Hematopoietic multipotent progenitor cell (in vitro differentiated cells): ENCODE data around the gene ZC3H12A. TPM values are rescaled to one million over a fixed set of nuclear protein-coding genes. Genes with fewer than 3 reads are reported as not detected.

Source experiments
- DNase-seq, 3 donors: peaks; one replicate each; pipeline ENCODE4 v3.0.0-alpha.2; 2011 to 2015; ENCODE audit warnings: low read depth in 2 of 3, low spot score in 2 of 3
- total RNA-seq: library from RNA; depleted of rRNA; stranded (reverse); fragments of >200 nt; gene quantifications from one replicate; pipeline ENCODE4 v1.2.3, GENCODE V29; 2012

ZC3H12A gene
- total RNA-seq: 21.3 TPM

DNA sequence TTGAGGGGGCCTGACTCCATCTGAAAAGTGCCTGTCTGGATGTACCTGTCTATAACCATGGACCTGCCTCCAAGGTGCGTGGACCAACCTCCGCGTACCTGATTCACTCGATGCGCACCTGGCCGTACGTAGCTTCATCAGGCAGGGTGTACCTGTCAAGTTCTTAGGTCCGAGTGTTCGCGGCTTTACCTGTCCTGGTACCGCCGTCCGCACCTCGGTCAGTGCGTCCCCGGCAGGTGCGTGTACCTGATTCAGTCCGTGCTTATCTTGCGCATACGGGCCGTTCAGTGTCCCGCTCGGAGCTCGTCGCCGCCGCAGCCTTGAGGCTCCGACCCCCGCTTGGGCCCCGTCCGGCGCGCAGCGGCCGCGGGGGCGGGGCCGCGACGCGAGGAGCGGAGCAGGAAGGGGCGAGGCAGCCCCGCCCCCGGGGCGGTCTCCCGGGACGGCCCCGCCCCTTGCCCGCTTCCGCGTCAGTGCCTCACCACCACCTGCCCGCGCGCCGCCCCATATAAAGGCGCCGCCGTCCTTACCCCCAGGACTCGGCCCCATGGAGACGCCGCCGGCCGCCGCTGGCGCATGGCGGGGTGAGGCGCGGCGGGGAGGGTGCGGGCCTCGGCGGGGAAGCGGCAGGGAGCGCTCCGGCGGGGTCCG is at the start of gene ZC3H12A:
Gene ZC3H12A, plus strand, starts transcription at position 535 of the 651 bp plus-strand sequence. CDS start 917 bp downstream, outside the sequence.
- peak; percentile 92 to 95 (median 93) for DNase-seq

DNA sequence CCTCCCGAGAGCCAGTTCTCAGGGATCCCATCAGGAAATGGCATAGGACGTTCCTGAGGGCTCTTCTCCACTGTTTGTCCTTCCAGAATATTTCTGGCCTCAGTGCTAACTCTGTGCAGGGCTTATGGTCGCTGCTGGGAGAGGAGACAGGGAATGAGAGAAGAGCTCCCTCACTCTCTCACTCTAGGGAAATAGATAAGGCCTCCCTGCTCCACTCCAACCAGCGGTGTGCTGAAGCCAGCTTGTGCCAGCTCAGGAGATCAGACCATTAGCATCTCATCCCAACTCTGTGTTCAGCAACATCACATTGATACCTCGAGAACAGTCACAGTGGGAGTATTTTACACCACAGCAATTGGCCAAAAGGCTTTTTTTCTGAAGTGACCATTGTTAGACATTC is 49.2 kb upstream of the ZC3H12A start:
- DNase-seq: no peak

DNA sequence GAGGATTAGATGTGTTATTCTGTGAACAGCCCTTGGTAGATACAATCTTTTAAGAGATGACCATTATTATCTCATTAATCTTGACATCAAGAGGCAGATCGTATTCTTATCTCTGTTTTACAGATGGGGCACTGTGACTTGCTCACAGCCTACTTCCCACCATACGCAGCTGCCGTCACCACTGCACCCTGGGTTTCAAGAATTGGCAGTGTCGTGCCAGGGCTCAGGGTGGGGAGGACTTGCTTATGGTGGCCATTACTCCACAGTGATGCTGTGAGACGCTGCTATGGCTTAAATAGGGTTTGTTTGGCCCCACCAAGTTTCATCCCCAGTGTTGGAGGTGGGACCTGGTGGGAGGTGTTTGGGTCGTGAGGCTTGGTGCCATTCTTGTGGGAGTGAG is 45.4 kb upstream of the ZC3H12A start:
- peak in 1 of 3 donors; percentile 7 for DNase-seq

DNA sequence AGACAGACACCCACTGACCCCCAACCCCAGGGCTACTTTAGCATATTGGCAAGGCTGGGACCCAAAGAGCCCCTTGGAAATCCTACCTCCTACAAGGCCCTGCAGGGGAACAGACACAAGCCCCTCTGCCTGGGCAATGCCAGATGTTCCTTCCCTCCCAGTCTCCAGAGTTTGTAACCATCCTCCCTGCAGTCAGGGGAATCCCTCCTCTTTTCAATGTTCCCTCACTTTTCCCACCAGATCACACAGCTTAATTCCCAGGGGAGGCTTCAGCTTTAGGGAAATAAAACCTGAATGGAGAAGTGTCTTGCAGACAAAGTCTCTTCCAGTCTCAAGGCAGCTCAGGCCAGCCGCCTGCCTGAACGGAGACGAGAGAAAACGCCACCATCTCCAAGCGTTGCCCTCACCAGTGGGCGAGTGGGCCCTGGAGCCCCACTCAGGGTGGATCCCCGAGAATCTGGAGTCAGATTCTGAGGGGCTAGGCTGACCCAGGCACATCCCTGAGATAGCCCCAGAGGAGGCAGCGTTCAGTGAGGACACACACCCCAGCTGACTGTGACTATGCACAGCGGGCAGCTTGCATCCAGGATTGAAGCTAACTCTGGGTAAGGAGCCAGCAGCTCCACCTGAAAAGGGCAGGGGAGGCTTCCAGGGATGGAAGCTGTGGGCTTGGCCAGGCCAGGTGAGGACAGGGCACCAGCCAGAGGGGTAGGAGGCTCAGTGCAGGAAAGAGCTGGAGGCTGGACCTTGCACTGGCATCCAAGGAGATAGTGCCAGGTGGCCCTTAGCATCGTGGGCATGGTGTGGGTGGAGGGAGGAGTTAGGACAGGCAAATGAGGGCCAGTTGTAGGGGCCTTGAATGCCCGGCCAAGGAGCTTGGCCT is 44.0 kb upstream of the ZC3H12A start:
- DNase-seq: no peak

DNA sequence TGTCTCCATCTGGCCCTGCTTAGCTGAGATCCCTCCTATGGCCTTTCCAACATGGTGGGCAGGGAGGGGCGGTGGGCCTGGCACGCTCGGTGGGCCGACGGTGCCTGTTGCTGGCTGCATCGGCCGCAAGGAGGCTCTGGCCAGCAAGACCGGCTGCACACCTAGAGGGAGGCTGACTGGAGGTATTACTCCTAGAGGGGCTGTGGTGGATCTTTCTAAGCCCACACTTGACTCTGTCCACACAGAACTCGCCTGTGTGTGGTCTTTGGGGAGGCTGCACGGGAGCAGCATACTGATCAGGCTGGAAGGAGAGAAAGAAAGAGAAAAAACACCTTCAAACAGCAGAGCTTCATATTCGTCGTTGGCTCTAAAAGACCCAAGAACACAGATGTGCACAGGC is 41.7 kb upstream of the ZC3H12A start:
- no peak for DNase-seq

DNA sequence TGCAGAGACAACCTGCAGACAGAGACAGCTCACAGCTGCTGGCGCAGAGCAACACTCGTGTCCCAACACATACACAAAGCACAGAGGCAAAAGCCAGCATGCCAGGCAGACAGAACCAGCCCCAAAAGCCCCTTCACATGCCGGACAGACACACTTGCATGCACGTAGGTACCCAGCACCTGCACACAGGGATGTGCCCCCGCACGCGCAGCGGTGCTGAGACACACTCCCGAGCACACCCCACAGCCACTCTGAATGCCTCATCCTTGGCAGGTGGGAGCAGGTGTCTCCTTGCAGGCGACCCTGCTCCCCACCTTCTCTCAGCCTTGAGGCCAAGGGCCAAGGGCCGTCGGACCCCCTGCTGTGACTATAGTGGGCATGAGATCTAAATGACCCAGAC is 41.2 kb upstream of the ZC3H12A start:
- DNase-seq: no peak

DNA sequence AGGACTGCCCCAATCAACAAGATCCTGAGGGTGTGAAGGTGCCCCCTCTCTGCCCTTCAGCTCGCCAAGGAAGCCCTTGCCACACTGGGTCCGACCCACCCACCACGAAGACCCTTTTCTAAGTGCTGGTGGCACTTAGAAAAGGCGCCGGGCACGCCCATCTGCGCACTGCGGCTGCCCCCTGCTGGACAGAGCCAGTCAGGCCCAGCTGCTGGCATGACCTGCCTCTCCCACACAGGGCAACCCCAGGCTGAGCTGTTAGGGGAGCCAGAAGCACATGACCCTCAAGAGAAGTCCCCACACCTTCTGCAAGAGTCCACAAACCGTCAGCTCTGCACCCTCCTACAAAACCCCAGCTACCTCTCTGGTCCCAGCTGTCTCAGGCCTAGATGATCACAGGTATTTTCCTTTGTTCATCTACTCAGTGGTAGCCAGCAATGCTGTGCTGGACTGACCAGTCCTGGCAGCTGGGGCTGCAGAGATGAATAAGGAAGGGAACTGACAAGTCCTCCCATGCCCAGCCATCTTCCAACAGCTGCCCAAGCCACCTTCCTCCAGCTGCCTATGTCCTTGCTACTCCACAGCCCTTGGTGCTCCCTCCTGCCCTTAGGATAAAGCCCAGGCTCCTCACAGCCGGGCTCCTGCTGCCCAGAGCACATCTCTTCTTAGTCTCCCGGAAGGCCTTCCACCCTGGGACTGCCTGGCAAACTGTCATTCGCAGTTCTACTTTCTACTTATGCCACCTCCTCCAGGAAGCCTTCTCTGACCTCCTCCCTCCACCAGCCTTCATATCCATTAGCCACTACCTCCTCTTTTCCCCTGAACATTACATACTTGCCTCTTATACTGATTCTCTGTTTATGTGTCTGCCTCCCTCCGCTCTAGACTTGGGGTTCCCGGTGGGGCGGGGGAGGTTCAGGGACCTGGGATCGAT is 39.8 kb upstream of the ZC3H12A start:
- peak; percentile 23 to 73 (median 60) for DNase-seq

DNA sequence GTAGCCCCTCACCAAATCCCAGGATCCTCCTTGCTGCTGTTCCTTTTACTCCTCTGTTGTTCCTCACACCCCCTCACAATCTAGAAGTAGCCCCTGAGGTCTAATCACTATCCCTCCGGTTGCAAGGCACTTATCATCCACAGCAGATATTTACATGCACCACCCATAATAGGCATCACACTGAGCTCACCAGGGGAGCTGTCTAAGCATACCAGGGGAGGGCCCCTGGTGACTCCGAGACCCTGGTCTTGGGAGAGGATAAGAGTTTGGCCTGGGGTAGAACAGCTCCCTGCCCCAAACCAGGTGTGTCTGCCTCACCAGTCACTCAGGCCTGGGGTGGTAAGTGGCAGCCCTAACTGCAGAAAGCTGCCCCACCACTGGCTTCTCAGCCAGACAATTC is 37.3 kb upstream of the ZC3H12A start:
- DNase-seq: no peak

DNA sequence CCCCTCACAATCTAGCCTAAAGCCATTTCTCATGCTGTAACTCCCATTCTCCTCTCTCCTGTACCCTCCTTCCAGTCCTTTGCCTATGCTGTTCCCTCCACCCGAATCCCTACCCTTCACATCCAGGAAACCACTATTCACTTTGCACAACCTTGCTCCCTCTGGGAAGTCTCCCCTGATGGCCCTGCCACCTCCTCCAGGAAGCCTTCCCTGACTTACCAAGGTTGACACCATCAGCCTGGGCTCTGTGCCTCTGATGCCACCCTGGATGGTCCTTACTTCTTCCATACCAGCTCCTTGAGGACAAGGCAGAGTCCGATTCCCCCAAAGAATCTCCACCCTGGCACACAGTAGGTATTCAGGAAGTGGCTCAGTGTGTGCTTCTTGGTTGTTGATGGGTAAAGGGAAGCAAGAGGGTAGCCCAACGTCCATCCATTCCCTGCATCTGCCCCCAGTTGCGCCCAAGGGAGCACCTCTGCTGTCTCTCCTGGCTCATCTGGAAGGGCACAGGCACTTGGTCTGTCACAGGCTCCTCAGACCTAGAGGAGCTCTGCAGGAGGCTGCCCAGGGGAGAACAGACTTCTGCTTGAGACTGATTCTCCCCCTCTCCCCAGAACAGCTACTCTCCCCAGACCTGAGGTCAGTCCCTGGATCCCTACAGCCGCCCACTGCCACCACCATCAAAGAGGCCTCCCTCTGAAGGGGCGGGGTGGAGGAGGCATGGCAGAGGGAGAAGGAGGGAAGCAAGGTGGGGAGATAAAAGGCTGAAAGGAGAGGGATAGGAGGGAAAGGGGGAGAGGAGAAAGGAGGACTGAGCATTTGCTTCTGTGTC is 36.1 kb upstream of the ZC3H12A start:
- DNase-seq: no peak

DNA sequence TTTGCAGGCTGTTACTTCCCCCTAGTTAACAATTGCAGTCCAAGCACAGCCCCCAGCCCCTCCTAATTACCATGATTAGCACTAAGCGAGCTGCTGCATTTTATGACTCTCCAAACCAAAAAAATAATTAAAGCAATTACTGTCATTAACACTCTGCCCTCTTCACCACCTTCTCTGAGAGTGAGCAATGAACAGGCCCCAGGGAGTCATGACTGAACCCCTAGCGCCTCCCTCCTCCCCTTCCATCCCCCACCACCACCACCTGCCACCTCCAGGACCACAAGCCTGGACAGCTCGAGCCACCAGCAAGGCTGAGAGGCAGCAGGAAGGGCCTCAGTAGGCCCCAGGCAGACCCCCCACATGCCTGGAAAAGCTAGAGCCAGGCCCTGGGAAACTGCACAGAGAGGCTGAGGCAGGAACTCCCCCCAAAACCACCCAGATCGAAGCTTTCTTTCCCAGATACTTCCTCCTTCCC is 35.5 kb upstream of the ZC3H12A start:
- no peak for DNase-seq

DNA sequence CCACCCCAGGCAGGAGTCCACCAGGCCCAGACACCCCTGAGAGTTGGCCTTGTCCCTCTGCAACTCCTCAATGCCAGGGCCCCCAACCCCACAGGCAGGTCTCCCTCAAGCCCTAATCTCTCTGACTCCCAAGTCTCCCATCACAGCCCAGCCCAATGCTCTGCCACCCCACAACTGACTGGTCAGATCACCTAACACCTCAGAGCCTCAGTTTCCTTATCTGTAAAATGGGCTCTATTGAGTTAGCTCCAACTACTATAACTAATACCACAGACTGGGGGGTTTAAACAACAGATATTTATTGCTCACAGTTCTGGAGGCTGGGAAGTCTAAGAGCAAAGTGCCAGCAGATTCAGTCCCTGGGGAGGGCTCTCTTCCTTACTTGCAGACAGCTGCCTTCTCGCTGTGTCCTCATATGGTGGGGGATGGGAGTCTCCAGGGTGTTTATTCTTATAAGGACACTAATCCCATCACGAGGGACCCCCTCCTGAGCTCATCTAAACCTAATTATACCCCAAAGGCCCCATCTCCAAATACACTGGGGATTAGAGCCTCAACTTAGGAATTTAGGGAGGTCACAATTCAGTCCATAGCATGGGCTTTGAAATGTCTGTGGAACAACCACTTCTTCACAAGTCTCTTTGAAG is 34.9 kb upstream of the ZC3H12A start:
- no peak for DNase-seq

DNA sequence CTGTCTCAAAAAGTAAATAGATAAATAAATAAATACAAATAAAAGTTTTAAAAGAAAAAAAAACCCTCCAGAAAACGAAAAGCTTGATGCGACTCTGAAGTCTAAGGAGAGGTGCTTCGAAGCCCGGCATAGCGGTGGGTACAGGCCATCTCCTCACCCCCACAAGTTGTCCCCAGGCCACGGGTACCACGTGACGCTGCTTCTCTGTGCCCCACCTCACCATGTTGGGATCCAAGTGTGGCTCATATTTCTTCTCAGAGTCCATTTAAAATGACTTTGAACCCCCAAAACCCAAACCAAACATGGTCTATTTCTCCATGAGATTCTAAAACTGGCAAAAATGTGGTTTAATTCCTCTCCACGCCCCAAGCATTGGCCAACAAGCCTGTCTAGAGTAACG is 32.9 kb upstream of the ZC3H12A start:
- DNase-seq: no peak

DNA sequence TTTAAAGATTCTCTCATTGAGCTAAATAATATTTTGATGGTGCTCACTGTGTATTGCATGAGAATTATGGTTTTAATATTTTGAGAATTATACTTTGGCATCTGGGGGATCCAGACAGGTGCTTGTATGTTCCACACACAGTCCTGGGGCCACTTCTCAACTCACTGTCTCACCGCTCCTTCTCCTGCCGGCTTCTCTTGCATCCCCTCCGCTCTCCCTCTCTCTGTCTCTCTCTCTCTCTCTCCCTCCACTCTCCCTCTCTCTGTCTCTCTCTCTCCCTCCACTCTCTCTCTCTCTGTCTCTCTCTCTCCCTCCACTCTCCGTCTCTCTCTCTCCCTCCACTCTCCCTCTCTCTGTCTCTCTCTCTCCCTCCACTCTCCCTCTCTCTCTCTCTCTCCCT is 32.2 kb upstream of the ZC3H12A start:
- no peak for DNase-seq

DNA sequence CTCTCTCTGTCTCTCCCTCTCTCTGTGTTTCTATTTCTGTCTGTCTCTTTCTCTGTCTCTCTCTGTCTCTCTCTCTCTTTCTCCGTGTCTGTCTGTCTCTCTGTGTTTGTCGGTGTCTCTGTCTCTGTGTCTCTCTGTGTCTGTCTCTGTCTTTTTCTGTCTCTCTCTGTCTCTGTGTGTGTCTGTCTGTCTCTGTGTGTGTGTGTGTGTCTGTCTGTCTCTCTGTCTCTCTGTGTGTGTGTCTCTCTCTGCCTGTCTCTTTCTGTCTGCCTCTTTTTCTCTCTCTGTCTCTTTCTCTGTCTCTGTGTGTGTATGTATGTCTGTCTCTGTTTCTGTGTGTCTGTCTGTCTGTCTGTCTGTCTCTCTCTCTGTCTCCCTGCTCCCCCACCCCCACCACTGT is 31.7 kb upstream of the ZC3H12A start:
- no peak for DNase-seq

DNA sequence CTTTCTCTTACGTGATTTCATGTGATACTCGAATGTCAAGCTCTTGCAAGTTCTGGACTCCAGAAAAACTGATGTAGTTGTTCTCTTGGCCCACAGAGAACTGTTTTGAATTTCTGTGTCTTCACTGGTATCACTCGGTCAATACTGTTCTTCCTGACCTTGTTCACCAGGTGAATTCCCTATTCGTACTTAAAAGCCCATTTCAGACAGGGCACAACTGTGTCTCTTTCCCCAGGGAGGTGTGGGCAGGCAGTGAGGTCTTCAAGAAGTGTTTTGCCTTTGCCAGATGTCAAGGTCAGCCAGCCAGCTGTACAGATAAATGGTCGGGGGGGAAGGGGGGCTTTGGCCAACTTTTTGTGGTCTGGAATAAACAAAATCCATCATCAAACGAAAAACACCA is 27.5 kb upstream of the ZC3H12A start:
- DNase-seq: no peak

DNA sequence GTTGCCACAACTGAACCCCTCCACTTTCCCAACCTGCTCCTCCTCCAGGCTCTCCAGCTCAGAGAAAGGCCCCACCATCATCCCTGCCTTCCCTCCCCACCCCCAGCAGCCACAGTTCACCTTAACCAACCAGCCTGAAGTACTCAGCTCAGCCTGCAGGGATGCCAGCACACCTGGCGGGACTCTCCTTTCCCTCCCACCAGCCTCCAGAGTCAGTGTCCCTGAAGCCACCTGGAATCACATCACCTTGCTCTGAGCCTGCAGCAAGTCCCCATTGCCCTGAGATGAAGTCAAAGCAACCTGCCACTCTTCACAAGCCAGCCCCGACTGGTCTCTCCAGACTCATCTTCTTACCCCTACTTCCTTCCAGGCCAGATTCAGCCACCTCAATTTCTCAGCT is 26.2 kb upstream of the ZC3H12A start:
- no peak for DNase-seq

DNA sequence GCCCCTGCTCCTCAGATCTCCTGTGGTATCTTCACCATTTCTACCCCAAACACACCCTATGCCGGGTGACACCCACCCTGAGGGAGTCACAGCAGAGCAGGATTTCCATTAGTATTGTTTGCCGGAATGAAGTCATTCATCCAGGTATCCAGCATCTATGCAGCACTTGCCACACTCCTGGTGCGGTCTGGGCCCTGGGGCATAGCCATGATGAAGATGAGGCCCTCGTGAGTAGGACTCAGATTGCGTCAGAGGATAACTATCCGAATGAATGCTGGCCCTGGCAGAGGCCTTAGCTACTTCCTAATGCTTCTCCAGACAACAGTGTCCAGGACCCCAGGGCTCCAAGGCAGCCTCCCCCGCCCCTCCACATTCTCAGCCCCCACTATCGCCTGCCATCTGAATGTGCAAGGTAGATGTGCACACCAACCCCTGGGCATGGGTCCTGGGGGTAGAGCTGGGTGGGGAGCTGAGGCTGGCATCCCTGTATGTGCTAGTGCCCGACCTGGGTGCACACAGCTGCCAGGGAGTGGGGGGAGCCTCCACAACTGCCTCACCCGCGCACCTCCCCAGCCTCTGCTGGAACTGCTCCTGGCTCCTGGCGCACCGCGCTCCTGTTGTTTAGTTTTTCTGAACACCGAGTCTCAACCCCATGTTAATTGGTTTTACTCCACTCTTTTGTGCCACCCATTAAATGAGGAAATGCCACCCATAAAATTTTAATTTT is 25.5 kb upstream of the ZC3H12A start:
- DNase-seq: no peak

DNA sequence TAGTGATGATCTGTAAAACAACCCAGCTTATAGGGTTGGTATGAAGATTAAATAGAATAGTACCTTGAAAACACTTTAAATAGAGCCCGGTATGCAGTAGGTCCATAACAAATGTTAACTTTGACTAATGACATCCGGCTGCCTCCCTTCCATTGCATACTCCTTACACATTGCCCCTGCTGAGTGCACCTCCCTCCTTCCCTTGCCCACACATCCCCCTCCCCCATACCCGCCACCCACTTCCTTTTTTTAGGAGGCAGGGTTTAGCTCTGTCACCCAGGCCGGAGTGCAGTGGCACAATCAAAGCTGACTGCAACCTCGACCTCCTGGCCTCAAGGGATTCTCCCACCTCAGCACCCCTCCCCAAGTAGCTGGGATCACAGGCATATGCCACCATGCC is 24.4 kb upstream of the ZC3H12A start:
- DNase-seq: peak in 2 of 3 donors; percentile 78 to 88

DNA sequence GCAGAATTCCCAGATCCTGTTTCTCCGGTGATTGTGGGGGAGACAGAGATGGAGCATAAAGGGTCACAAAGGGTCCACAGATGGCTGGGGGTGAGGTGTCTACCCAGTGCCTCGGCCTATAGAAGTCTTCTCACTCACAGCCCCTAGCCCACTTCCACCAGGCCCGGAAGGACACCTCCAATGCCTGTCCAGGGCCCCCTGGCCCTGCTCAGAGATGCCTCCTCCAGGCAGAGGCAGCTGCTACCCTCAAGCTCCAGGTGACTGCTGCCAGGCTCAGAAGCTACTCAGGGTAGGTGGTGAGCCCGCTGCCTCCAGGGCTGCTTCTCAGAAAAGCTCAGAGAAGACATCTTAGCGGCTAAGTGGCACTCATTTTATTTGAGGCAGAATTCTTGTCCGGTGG is 22.0 kb upstream of the ZC3H12A start:
- DNase-seq: no peak
